VCaP (cell line): Measurements from ENCODE around the gene CYP46A1.

Source experiments
- H3K27ac ChIP-seq: fragments of 450-650 bp; 2 replicates; pipeline ENCODE4 v1.5.1; 2017
- TF ChIP-seq, protein P1 (sequence below): fragments of 450-650 bp; conservative IDR thresholded peaks from 2 replicates; pipeline ENCODE4 v1.5.1; 2017; ENCODE audit warnings: mild to moderate bottlenecking, moderate library complexity

Gene CYP46A1

DNA sequence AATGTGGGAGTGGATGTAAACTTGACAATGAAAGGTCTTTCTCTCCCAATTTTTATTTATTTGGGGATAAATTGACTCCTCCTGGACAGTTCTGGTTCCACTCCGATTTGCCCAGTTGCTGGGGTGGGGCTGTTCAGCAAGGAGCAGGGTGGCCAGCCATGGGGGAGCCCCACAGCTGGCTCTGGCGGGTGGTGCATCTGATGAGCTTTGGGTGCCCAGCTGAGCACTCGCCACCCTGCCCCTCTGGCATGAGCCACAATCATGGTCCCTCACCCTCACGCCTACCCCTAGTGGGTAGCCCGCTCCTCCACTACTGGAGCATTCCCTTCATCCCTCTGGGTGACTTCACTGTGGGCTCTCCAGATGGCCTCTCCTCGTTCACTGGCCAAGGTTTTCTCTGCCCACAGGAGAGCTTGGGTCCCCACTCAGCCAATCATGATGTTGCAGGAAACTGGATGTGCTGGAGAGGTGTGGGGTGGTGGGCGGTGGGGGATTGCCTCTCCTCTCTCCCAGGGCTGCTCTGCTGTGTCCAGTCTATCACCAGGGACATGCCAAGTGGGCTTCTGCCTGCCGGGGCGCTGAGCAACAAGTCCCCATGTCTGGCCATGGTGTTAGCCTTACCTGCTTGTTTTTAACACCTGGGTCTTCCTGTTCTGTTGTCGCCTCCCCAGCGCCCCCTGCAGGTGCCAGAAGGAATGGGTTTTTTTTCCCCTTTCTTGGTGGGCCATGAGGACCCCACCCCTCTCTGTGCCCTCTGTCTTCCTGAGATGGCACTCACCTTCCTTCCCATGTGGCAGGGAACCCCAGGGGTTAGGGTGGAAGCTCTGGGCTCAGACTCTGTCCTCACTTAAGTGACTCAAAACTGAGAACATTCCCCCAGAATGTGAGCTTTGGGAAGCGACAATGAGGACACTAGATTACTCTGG, 3.4 kb downstream of the CYP46A1 start:
- TF ChIP-seq, protein P1, sequence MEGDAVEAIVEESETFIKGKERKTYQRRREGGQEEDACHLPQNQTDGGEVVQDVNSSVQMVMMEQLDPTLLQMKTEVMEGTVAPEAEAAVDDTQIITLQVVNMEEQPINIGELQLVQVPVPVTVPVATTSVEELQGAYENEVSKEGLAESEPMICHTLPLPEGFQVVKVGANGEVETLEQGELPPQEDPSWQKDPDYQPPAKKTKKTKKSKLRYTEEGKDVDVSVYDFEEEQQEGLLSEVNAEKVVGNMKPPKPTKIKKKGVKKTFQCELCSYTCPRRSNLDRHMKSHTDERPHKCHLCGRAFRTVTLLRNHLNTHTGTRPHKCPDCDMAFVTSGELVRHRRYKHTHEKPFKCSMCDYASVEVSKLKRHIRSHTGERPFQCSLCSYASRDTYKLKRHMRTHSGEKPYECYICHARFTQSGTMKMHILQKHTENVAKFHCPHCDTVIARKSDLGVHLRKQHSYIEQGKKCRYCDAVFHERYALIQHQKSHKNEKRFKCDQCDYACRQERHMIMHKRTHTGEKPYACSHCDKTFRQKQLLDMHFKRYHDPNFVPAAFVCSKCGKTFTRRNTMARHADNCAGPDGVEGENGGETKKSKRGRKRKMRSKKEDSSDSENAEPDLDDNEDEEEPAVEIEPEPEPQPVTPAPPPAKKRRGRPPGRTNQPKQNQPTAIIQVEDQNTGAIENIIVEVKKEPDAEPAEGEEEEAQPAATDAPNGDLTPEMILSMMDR: peak; percentile 66
- H3K27ac ChIP-seq: no peak overlapping the region

DNA sequence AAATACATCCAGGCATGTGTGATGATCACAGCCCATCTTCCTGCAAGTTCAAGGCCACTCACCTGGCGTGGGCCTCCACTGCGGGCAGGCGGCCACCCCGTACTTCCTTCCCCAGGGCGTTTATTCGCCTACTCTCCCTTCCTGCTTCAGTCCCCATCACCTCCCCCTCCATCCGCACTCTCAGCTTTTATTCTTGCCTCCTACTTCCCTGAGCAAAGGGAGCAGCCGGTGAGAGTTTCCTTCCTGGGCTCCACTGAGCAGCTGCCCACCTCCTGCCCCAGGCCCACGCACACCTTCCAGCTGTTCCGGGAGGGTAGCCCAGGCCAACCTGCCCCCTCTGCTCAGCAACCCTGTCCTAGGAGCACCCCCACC, 4.1 kb downstream of the CYP46A1 start:
- TF ChIP-seq, protein P1: no peak
- no peak overlapping the region for H3K27ac ChIP-seq

DNA sequence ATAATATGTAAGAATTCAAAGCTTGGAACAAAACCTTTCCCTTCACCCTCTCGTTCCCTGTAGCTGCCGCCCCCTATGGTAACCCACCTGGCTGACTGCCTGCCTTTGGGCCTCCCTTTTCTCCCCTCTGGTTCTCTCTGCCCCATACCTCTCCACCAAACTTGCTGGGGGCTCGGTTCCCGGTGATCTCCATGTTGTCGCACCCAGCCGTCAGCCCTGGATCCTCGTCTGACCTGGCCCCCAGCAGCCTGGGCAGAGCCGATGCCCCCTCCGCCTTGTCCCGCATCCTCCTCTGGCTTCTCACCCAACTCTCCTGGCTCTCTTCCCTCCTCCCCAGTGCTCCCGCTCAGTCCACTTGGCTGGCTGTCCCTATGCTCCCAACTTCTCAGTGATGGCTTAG, 4.5 kb downstream of the CYP46A1 start:
- TF ChIP-seq, protein P1: no peak
- no peak overlapping the region for H3K27ac ChIP-seq

DNA sequence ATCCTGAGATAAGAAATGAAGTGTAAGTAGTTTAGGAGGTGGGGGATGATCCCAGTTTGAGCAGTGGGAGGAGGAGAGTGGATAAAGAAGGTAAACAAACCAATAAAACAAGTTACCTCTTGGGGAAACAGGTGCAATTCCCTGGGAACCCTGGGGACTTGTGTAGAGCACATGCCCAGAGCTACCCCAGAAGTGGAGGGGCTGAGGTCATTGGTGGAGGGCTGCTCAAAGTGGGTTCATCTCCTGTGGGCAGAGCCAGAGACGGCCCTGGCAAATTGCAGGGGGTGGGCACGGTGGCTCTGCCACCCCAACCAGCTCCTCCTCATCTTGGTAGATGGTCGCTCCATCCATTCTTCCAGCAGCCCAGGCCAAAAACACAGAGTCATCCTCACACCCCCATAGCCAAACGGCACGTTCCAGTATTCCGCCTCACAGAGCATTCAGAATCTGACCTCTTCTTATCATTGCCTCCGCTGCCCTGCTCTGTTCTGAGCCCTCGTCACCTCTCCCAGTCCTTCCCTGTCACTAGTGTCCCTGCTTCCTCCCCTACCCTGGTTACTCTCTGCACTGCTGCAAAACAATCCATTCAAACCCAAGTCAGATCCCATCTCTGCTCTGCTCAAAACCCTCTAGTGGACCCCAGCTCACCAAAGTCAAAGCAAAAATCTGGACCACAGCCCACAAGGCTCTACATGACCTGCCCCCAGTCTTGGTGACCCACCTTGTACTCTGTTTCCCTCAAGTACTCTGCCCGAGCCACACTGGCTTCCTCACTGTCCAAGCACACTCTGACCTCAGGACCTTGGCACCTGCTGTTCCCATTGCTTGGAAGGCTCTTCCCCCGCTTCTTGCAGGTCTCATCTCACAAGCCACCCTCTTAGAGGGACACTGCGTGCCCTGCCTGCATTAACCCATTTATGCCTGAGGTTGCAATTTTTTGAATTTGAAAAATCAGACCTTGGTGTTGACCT, 5.5 kb downstream of the CYP46A1 start:
- TF ChIP-seq, protein P1: no peak
- H3K27ac ChIP-seq: no peak overlapping the region

DNA sequence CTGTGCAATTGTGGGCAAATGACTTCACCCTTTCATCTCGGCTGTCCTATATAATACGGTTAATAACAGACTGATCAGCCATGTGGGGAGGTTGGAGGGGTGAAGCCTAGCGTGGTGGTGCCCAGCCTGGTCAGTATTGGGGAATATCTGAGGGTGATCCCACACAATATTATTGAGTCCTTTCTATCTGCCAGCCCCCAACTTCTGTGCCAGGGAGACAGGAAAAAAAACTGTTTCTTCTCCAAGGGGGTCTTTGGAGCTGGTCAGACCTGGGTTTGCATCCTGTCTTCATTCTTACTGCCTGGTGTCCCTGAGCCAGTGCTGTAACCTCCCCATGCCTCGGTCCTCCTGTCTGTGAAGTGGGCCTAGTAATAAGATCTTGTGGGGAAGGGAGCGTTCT, 6.5 kb downstream of the CYP46A1 start:
- TF ChIP-seq, protein P1: no peak
- H3K27ac ChIP-seq: no peak overlapping the region

DNA sequence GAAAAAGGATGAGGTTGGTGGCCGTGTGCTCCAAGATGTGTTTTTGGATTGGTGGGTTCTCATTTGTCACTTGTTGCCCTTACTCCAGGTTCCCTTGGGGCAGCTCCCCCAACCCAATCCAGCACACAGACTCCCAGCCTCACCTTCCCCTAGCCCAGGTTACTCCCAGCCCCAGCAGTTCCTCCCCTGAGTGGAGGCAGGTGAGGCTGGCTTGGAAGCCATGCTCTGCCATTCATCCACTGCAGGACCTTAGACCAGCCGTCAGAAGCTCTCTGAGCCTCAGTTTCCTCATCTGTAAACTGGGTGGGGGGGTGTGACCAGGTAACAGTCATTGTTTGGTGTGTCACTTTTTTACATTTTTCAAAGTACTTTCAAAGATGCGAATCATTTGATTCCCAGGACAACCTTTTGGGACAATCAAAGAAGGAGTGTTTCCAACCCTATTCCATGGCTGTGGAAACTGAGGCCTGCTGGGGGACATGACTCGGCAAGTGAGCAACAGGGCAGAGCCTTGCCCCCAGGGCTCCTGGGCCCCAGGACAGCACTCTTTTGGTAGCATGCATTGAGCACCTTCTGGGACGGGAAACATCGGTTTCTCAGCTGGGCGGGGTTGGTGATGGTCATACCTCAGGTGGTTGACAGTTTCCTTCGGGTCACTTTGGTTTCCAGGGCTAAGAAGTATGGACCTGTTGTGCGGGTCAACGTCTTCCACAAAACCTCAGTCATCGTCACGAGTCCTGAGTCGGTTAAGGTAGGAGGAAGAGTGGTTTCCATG, 7.2 kb downstream of the CYP46A1 start:
- TF ChIP-seq, protein P1: no peak
- H3K27ac ChIP-seq: no peak overlapping the region
